ENCODE results near the gene EPN2.

The EPN2 gene

GRCh38 chr17:19338031-19338990 is 101.1 kb downstream of the EPN2 start:
- Histone ChIP-seq H3K79me2 (ENCODE audit: insufficient read depth, low read depth) (no peaks in the 10 kb centered on the region), H3K4me1 (ENCODE audit: low read depth, poor library complexity, severe bottlenecking) (peaks cover 3% of the 10 kb centered on the region), H3K9ac (no peak overlapping the region), H4K20me1 (ENCODE audit: insufficient read depth) (no peaks in the 10 kb centered on the region), H3K27ac (no peak overlapping the region), H3K36me3 (ENCODE audit: insufficient read depth) (no peaks in the 10 kb centered on the region), H2AFZ (ENCODE audit: low read depth) (no peak overlapping the region), H3K4me2 (no peak overlapping the region), H3K27me3 (ENCODE audit: insufficient read depth, low read depth) (no peaks in the 10 kb centered on the region), H3K4me3 (IDR thresholded peaks at IDR 0.05; ENCODE audit: insufficient read depth, low read depth, low read length) (no peak overlapping the region)
- peak; percentile 52 for TF ChIP-seq CTCF (conservative IDR thresholded peaks at IDR 0.05; ENCODE audit: low read depth, low read length)

- Histone ChIP-seq H3K27me3 (ENCODE audit: insufficient read depth, low read depth) (no peaks in the 10 kb centered on the region), H3K4me2 (no peak overlapping the region), H3K4me1 (ENCODE audit: low read depth, poor library complexity, severe bottlenecking) (peaks cover 3% of the 10 kb centered on the region), H2AFZ (ENCODE audit: low read depth) (no peak overlapping the region), H3K36me3 (ENCODE audit: insufficient read depth) (no peaks in the 10 kb centered on the region), H3K27ac (no peak overlapping the region), H3K4me3 (IDR thresholded peaks at IDR 0.05; ENCODE audit: insufficient read depth, low read depth, low read length) (no peak overlapping the region), H3K9ac (no peak overlapping the region), H4K20me1 (ENCODE audit: insufficient read depth) (no peaks in the 10 kb centered on the region), H3K79me2 (ENCODE audit: insufficient read depth, low read depth) (no peaks in the 10 kb centered on the region)
- TF ChIP-seq CTCF (conservative IDR thresholded peaks at IDR 0.05; ENCODE audit: low read depth, low read length) = no peak
These were observed 102.2 kb downstream of the EPN2 start for GRCh38 chr17:19339341-19339815.

GRCh38 chr17:19341211-19341631 is 104.1 kb downstream of the EPN2 start:
- peaks cover 3% of the 10 kb centered on the region for H3K4me1 ChIP-seq (ENCODE audit: low read depth, poor library complexity, severe bottlenecking)
- no peaks in the 10 kb centered on the region for H3K79me2 ChIP-seq (ENCODE audit: insufficient read depth, low read depth)
- no peak overlapping the region for H3K27ac ChIP-seq
- no peak overlapping the region for H3K9ac ChIP-seq
- H3K4me2 ChIP-seq = no peak overlapping the region
- no peak overlapping the region for H3K4me3 ChIP-seq (IDR thresholded peaks at IDR 0.05; ENCODE audit: insufficient read depth, low read depth, low read length)
- TF ChIP-seq CTCF (conservative IDR thresholded peaks at IDR 0.05; ENCODE audit: low read depth, low read length) = no peak
- no peak overlapping the region for H2AFZ ChIP-seq (ENCODE audit: low read depth)
- H4K20me1 ChIP-seq (ENCODE audit: insufficient read depth) = no peaks in the 10 kb centered on the region
- no peaks in the 10 kb centered on the region for H3K36me3 ChIP-seq (ENCODE audit: insufficient read depth)
- H3K27me3 ChIP-seq (ENCODE audit: insufficient read depth, low read depth) = no peaks in the 10 kb centered on the region

- Histone ChIP-seq H2AFZ (ENCODE audit: low read depth) (no peak overlapping the region), H3K27ac (no peak overlapping the region), H3K9ac (no peak overlapping the region), H3K4me1 (ENCODE audit: low read depth, poor library complexity, severe bottlenecking) (peaks cover 3% of the 10 kb centered on the region), H3K4me3 (IDR thresholded peaks at IDR 0.05; ENCODE audit: insufficient read depth, low read depth, low read length) (no peak overlapping the region), H3K79me2 (ENCODE audit: insufficient read depth, low read depth) (no peaks in the 10 kb centered on the region), H3K36me3 (ENCODE audit: insufficient read depth) (no peaks in the 10 kb centered on the region), H3K27me3 (ENCODE audit: insufficient read depth, low read depth) (no peaks in the 10 kb centered on the region), H4K20me1 (ENCODE audit: insufficient read depth) (no peaks in the 10 kb centered on the region), H3K4me2 (no peak overlapping the region)
- TF ChIP-seq CTCF (conservative IDR thresholded peaks at IDR 0.05; ENCODE audit: low read depth, low read length) = no peak
These were observed 104.8 kb downstream of the EPN2 start for GRCh38 chr17:19341641-19342610.

Measured in KMS-11 (cell line).